PC-3 (cell line): ENCODE data around the gene ZNF260.

Source experiments
- EZH2 ChIP-seq: fragments of 300-600 bp; sonication (generic); IDR thresholded peaks from one replicate; pipeline ENCODE4 v1.6.1; 2017; ENCODE audit warnings: antibody characterized with exemption, mild to moderate bottlenecking, low read length; ENCODE audit not compliant: unreplicated experiment
- EZH2phosphoT487 ChIP-seq: fragments of 300-600 bp; sonication (generic); IDR thresholded peaks from 2 replicates; pipeline ENCODE4 v1.6.1; 2018; ENCODE audit warnings: mild to moderate bottlenecking, antibody characterized with exemption, low read length, borderline replicate concordance
- TF ChIP-seq, protein P1 (sequence below): fragments of 300-600 bp; sonication (generic); conservative IDR thresholded peaks from 2 replicates; pipeline ENCODE4 v1.5.1; 2017; ENCODE audit warnings: antibody characterized with exemption, low read depth, mild to moderate bottlenecking, low read length

DNA sequence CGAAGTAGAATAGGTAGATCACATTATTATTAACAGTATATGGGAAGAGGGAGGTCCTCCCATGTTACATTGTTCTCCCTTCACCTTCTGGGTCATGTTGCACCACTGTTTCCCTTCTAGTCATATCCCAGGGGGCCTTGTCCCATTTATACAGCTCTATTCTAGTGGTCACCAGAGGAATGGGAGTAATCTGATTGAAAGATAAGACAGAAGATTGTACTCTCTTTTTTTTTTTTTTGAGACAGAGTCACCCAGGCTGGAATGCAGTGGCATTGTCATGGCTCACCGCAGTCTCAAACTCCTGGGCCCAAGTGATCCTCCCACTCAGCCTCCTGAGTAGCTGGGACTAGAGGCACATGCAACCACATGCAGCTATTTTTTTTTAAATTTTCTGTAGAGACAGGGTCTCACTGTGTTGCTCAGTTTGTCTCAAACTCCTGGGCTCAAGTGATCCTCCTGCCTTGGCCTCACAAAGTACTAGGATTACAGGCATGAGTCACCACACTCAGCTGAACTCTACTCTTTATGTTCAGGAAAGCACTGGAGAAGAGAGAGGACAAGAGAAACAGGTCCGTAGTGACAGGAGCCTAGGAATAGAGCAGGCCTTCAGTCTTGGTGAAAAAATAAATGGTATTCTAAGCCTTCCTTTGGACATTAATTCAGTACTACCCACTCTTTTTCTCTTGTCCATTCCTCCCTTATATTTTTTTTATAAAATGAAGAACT is 49.4 kb upstream of the ZNF260 start:
- TF ChIP-seq EZH2 (no peak), EZH2phosphoT487 (no peak)
- TF ChIP-seq, protein P1, sequence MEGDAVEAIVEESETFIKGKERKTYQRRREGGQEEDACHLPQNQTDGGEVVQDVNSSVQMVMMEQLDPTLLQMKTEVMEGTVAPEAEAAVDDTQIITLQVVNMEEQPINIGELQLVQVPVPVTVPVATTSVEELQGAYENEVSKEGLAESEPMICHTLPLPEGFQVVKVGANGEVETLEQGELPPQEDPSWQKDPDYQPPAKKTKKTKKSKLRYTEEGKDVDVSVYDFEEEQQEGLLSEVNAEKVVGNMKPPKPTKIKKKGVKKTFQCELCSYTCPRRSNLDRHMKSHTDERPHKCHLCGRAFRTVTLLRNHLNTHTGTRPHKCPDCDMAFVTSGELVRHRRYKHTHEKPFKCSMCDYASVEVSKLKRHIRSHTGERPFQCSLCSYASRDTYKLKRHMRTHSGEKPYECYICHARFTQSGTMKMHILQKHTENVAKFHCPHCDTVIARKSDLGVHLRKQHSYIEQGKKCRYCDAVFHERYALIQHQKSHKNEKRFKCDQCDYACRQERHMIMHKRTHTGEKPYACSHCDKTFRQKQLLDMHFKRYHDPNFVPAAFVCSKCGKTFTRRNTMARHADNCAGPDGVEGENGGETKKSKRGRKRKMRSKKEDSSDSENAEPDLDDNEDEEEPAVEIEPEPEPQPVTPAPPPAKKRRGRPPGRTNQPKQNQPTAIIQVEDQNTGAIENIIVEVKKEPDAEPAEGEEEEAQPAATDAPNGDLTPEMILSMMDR = no peak
